Measurements from ENCODE around the gene EIF4E1B.

Gene EIF4E1B

GRCh38 chr5:176647030-176647842, 16.8 kb downstream of the EIF4E1B start, which contains the start of gene TSPAN17:
TSPAN17 (plus strand) TSS chr5:176647484; CDS start chr5:176647616, 132 bp downstream.
- DNase-seq (ENCODE audit: low read depth in 2 of 2), result peak; percentile 97 to 98

GRCh38 chr5:176647843-176648473, 17.5 kb downstream of the EIF4E1B start:
- DNase-seq (ENCODE audit: low read depth in 2 of 2), result no peak

DNA sequence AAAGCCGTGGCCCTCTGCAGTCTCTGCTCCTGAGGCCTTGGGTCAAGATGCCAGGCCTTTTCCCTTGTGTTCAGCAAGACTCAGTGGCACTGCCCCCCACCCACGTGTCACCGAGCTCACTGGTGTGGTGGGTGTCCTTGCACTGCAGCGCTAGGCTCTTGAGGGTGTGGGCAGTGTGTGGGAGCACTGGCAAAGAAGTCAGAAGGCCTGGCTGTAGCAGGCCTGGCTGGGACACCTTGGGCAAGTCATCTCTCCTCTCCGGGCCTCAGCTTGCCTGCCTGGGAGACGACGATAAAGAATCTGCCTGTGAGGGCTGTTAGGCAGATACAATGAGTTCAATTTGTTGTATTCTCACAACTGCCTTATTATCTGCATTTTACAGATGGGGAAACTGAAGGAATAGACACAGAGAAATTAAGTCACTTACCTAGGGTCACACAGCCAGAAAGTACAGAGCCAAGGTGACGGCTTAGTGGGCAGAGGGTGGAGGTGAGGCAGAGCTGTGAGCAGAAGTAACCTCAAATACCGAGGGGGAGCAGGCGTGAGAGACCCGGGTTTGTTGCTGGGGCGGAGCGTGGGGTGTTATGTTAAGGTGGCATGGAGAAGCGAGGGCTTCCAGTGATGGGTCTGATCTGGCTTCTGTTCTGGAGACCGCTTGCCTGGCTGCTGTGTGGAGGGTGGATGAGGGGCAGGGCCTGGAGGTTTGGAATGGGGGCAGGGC, 18.2 kb downstream of the EIF4E1B start:
- no peak for DNase-seq (ENCODE audit: low read depth in 2 of 2)

- DNase-seq (ENCODE audit: low read depth in 2 of 2), result no peak
These were observed 19.9 kb downstream of the EIF4E1B start for GRCh38 chr5:176650354-176650884.

DNA sequence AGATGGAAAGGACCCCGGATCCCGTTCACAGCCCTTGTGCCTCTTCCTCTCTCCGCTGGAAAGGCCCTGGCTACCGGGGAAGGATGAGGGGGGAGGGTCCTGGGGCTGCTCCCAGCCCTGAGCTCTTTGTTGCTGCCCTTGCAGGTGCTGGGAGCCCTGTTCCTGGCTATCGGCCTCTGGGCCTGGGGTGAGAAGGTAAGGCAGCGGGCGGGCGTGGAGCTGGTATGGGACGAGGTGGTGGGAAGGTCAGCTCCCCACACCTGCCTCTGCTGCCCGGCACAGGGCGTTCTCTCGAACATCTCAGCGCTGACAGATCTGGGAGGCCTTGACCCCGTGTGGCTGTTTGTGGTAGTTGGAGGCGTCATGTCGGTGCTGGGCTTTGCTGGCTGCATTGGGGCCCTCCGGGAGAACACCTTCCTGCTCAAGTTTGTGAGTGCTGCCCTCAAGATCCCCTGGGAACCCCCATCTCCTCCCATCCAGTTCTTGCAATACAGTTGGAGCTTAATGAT, 21.1 kb downstream of the EIF4E1B start:
- no peak for DNase-seq (ENCODE audit: low read depth in 2 of 2)

DNA sequence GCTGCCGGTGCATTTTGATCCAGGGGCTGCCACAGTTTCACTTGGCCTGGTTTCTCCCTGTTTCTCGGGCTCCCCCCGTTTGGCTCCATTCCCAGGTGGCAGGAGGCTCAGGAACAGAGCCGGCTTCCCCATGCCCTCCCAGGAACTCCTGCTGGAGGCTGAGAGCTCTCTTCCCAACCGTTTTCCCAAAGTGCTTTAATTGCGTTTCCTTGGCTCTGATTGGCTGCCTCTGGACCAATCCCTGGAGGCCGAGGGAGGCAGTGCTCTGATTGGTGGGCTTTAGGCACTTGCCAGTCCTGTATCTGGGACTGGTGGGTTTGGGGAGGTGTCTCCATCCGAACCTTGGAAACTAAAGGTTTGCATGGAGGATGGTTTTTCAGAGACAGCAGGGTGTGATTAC, 21.7 kb downstream of the EIF4E1B start:
- DNase-seq (ENCODE audit: low read depth in 2 of 2), result no peak

- DNase-seq (ENCODE audit: low read depth in 2 of 2), result peak; percentile 10 to 70
These were observed 23.2 kb downstream of the EIF4E1B start for GRCh38 chr5:176653401-176654385.

DNA sequence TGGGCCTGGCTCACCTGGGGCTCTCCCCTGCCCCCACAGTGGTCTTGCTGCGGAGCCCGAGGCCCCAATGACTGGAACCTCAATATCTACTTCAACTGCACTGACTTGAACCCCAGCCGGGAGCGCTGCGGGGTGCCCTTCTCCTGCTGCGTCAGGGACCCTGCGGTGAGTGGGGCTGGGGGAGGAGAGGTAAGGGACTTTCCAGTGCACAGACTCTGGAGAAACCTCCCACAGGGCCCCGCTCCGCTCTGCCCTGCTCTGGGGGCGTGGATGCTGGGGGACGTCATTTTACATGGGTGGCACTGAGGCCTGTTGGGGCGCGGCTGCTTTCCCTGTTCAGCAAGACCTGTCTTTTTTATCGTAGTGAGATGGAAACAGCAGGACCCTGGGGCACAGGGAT, 24.4 kb downstream of the EIF4E1B start:
- DNase-seq (ENCODE audit: low read depth in 2 of 2), result no peak

DNA sequence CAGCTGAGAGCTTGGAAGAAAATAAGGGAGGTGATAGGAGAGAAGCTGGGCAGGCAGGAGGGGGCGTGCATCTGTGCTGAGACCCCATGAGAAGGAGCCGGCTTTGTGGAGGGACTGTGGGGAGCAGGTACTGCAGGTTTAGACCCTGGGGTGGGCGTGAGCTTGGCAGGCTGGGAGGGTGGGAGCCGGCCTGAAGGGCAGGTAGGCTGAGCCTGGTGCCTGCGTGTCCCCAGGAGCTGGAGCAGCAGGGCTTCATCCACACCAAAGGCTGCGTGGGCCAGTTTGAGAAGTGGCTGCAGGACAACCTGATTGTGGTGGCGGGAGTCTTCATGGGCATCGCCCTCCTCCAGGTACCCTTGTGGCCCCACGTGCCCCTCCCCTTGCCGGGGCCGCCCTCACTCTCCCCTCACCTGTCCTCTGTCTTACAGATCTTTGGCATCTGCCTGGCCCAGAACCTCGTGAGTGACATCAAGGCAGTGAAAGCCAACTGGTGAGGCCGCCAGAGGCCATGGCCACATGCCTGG, 26.1 kb downstream of the EIF4E1B start:
- no peak for DNase-seq (ENCODE audit: low read depth in 2 of 2)

- peak in 1 of 2 donors; percentile 45 for DNase-seq (ENCODE audit: low read depth in 2 of 2)
These were observed 27.6 kb downstream of the EIF4E1B start for GRCh38 chr5:176658007-176658599.

- DNase-seq (ENCODE audit: low read depth in 2 of 2), result no peak
These were observed 28.5 kb downstream of the EIF4E1B start for GRCh38 chr5:176658817-176659511.

DNA sequence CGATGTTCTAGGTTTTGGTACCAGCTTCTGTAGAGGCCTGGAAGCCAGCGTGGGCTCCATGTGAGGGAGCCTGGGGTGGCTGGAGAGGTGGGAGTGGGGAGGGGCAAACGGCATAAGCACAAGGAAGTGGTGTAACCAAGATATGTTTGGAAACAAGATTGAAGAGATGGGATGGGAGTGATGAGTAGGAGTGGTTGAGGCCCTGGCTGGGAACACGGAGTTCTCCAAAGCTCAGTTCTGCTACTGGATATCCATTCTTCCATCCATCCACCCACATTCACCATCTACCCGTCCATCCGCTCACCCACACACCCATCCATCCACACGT, 29.0 kb downstream of the EIF4E1B start:
- no peak for DNase-seq (ENCODE audit: low read depth in 2 of 2)

GRCh38 chr5:176659860-176660461, 29.5 kb downstream of the EIF4E1B start:
- no peak for DNase-seq (ENCODE audit: low read depth in 2 of 2)

GRCh38 chr5:176660530-176660859, 30.0 kb downstream of the EIF4E1B start:
- no peak for DNase-seq (ENCODE audit: low read depth in 2 of 2)

- DNase-seq (ENCODE audit: low read depth in 2 of 2), result peak; percentile 56 to 74
These were observed 30.6 kb downstream of the EIF4E1B start for GRCh38 chr5:176660860-176661641.

GRCh38 chr5:176661676-176662075, 31.2 kb downstream of the EIF4E1B start:
- DNase-seq (ENCODE audit: low read depth in 2 of 2), result no peak

DNA sequence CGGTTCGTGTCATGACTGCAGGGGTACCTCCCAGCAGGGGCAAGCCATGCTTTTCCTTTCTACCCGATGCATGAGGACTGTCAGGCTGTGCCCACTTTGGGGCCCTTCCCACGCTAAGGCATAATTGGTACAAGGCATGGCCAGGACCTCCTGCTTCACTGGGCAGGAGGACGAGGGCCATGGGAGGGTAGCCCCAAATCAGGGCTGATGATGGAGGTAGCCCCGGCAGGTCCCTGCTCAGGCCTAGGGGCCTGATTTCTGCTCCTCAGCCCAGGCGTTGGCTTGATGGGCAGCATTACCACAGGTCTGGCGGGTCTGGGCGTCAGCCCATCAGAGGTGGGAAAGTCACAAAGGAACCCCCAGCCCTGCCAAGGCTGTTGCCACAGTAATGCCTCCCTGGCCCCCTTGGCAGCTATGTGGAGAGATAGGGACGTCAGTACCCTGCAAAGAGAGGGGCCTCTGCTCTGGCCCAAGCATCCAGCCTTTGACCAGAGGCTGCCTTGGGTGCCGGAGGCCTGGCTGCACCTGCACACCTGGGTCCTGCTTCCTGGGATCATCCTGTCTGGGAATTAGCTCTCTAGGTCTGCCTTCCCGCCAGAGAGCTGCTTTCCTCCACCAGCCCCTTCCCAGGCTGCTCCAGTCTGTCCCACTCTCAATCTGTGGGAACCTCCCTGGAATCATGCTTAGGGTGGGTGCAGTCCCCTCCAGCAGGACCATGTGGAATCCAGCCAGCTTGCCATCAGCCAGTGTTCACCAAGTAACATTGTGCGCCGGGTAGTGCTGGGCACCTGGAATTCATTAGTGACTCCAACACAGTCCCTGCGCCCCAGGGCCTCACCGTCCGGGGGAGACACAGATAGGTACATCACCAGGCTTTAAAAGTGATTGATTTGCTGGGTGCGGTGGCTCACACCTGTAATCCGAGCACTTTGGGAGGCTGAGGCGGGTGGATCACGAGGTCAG, 32.2 kb downstream of the EIF4E1B start:
- no peak for DNase-seq (ENCODE audit: low read depth in 2 of 2)

All from stimulated activated CD4-positive, alpha-beta T cell treated with anti-CD3 and anti-CD28 coated beads, Interleukin-1b, Interleukin-23, amount 100 ng/mL, for 1 hour (primary cell).